Subcutaneous preadipocyte (primary cell): ENCODE measurements around the gene GABRA6. TPM values are rescaled to one million over a fixed set of nuclear protein-coding genes. Genes with fewer than 3 reads are reported as not detected.

Experiments
- total RNA-seq: library from RNA; depleted of rRNA; stranded (reverse); fragments of >200 nt; gene quantifications from 2 replicates; pipeline ENCODE4 v1.2.3, GENCODE V29; 2012

The GABRA6 gene
- total RNA-seq = not detected in 2 replicates

DNA sequence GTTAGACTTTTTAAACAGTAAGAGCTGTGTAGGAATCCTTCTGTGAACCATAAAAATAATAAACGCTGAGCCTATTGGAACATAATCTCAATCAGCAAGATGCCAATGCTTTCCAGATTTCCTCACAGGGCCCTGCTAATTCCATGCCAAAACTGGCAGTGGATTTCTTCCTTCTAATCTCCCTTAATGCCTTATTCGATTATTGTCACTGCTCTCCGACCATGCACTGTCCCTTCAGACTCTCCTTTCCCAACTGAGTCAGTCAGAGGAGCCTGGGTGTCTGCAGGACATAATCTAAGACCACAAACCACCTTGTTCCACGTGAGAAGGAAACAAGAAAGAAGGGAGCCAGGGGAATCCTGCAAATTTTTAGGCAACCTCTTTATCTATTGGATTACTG, at the start of gene GABRA6:
GABRA6 (plus strand) TSS at position 261 of the 400 bp plus-strand sequence. CDS start 269 bp downstream, outside the sequence.

Other genes with a start within 250 kb of the GABRA6 start
- gene GABRB2, start 139.0 kb upstream of the GABRA6 start, total RNA-seq = not detected in 2 replicates
- gene GABRA1, start 162.4 kb downstream of the GABRA6 start, total RNA-seq = not detected in 2 replicates